ENCODE measurements around the gene NTNG1.

The NTNG1 gene

DNA sequence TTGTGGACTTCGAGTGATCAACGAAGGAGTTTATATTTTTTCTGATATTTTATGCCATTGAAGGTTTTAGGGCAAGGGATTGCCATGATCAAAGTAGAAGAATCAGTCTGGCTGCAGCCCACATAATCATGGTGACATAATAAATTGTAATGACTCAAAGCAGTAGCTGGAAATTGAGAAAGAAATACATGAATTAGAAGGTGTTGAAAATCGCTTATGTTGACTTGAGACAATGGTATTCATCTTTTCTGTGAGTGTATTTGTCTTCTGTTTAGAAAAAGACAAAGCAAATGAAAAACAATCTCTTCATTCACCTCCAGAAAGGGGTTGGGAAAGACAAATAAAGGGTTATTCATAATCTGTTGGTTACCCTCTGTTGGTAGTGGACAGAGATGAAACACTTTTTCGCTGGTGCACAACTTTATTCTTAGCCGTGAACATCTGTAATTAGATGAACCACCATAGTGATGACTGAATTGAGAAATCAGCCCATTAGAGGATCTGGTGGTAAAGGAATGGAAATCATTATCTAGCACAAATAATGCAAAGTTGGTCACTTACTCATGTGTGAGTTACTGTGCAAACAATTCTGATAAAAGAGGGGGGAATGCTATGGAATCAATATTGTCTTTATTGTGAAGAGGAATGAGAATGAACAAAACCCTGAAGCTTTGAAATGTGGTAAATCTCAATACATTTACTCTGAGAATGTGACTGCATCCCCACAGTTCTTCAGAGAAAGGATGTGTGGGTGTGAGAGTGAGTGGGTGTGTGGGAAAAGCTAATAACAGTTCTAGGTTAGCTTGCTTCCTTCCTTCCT lies 121.8 kb downstream of the NTNG1 start:
- DNase-seq: no peak

DNA sequence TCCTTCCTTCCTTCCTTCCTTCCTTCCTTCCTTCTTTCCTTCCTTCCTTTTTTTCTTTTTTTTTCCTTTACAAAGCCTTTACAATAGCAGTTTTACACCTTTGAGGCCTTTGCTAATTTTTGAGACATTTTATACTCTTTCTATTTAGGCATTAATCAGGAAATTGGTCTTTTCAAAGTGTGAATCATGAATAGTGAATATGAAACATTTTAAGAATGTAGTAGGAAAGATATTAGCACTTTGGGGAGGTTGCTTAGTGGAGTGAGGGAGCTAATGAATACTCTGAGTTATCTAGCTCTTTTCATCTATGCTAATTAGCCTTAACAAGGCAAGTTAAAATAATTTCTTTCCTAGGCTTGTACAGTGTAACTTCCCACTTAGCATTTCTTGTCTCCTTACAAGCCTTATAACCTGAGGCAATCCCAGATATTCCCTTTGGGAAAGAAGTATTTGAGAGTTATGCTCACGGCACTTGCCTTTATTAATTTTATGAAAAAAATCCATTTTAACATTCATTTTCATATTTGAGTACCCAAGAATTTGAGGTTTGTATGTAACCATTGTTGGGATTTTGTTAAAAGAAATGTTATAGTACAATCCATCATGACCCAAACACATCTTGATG lies 122.6 kb downstream of the NTNG1 start:
- DNase-seq: no peak

DNA sequence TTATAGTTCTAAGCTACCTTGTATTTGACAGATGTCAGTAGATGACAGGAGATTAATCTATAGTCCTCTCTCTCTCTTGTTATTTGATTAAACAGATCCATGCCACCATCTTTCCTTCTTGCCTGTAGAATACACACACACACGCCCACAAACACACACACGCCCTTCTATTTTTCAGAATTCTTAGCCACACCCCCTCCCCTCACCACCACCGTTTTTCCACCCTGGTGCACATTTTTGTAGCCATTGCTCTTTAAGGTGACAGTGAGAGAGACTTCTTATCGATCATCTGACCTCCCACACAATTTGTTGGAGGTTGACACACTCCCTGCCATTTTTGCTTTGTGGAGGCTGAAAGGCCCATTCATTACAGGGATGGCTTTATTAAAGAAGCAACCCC lies 123.2 kb downstream of the NTNG1 start:
- DNase-seq: no peak

- DNase-seq: no peak
Observed at GRCh38 chr1:107264561-107264960, 123.7 kb downstream of the NTNG1 start.

DNA sequence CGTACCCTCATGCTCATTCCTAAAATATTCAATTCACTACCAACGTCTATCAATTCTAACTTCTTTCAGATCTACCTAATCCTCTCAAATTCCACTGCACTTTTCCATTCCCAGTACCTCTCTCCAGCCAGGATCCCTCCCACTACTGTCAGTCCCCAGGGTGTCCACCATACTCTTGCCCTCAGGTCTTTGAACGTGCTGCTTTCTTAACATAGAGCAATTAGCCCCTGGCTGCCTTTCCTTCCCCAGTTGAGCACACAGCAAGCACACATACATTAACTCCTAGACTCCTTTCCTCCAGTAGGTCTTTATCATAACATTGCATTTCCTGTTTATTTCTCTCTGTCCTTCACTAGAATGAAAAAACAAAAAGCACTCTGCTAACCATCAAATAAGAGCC lies 126.7 kb downstream of the NTNG1 start:
- no peak for DNase-seq

DNA sequence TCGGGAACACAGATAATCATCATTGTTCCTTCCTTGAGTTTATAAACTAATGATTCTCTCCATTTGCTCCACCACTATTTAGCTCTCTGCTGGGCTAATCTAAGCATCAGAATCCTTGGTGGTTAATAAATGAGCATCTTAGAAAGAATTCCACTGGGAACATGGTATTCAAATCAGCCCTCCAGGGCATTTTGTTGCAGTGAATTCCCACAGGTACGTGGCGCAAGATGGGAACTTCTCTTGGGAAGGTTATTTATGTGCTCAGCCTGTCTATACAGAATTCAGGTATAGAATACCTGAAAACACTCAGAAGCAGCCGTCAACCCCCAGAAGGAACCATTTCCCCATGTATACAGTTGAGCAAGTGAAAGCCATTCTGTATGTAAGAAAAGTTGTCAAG lies 131.5 kb downstream of the NTNG1 start:
- no peak for DNase-seq

GRCh38 chr1:107273515-107273914 lies 132.7 kb downstream of the NTNG1 start:
- DNase-seq: no peak

DNA sequence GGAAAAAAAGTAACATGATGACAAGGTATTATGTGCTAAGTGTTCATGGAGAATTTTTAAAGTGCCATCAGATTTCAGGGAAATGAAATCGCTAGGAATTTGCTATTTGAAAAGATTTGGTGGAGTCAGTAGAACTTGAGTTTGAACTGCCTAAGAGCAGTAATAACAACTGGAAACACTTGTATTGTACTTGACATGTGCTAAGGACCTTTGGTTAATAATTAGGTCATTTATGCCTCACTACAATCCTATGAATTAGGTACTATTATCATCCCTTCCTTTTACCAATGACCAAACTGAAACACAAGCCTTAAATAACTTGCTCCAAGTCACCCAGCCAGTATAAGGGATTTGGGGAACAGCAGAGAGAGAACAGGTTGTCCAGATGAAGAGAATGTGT lies 133.4 kb downstream of the NTNG1 start:
- DNase-seq: no peak

GRCh38 chr1:107276247-107276646 lies 135.4 kb downstream of the NTNG1 start:
- no peak for DNase-seq

DNA sequence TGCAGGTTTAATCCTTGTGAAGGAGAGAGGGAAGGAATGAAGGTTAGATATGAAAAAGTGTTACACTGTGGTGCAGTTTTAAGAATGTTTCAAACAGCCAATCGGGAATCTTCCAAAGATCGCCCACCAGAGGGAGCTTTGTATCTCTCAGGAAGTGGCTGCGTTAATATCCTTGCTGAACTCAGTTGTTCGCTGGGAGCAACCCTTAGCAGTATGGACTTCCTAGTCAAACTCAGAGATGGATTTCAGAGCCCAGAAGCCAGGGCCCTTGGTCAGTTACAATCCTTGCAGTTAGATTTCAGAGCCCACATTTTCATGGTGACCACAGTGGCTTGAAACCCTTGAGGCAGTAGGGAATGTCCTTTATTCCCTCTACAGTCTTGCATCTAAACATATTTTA lies 136.2 kb downstream of the NTNG1 start:
- DNase-seq: peak in 19 of 51 donors; percentile 0 to 43 (median 5)

- DNase-seq: no peak
Observed at GRCh38 chr1:107286125-107286524, 145.3 kb downstream of the NTNG1 start.

GRCh38 chr1:107291987-107292386 lies 151.1 kb downstream of the NTNG1 start:
- no peak for DNase-seq

GRCh38 chr1:107293901-107294613 lies 153.2 kb downstream of the NTNG1 start:
- DNase-seq: no peak

DNA sequence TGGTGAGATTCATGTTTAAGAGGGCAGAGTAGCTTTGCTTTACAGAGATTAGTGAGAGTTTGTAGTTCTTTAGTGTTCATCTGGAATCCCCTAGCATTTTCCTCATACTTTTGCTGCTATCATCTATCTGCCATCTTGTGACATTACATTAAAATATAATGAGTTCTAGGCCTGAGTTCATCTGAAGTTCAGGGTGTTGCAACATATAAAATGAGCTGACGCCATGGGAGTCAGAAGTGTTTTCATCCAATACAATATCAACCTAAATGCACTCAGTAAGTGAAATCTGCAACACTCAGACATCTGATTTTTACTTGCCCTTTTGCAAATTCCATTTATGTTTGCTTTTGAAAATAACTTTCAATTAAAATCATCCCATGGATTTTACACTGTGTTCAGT lies 153.8 kb downstream of the NTNG1 start:
- DNase-seq: no peak

DNA sequence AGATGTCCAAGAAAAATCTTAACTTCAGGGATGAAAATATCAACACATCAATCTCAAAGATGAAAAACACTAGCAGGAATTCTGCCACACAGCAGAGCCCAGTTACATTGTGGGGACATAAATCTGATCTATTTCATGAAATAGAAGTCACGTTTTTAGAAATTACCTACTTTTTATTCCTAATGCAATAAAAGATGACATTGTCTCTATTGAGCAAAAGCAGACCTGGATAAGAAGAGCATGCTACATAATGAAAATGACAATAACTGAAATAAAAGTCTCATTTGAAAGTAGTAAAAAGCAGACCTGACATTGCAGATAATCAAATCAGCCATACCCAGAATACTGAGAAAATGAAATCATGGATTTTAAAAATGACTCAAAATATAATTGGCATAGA lies 156.8 kb downstream of the NTNG1 start:
- no peak for DNase-seq

- no peak for DNase-seq
Observed at GRCh38 chr1:107298526-107298925, 157.7 kb downstream of the NTNG1 start.

- DNase-seq: no peak
Observed at GRCh38 chr1:107299521-107299920, 158.7 kb downstream of the NTNG1 start.

GRCh38 chr1:107309962-107310361 lies 169.1 kb downstream of the NTNG1 start:
- no peak for DNase-seq

DNA sequence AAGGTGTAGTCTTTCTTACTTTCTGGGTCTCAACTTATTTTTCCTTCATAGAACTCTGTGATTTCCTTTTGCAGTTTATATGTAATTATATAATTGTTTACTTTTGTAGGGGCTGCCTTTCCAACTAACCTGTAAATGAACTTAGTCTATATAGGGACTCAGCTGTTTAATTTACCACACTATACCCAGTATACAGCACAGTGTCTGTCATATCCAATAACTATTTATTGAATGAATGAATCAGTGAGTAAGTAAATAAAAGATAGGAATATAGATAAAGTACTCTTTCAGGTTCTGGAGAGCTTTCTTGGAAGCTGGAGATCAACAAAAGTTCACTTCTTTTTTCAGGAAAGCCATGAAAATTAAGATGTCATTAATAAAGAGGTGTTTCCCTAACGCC lies 174.8 kb downstream of the NTNG1 start:
- DNase-seq: no peak

- DNase-seq: no peak
Observed at GRCh38 chr1:107318932-107319331, 178.1 kb downstream of the NTNG1 start.

- DNase-seq: no peak
Observed at GRCh38 chr1:107323784-107324183, 182.9 kb downstream of the NTNG1 start.

DNA sequence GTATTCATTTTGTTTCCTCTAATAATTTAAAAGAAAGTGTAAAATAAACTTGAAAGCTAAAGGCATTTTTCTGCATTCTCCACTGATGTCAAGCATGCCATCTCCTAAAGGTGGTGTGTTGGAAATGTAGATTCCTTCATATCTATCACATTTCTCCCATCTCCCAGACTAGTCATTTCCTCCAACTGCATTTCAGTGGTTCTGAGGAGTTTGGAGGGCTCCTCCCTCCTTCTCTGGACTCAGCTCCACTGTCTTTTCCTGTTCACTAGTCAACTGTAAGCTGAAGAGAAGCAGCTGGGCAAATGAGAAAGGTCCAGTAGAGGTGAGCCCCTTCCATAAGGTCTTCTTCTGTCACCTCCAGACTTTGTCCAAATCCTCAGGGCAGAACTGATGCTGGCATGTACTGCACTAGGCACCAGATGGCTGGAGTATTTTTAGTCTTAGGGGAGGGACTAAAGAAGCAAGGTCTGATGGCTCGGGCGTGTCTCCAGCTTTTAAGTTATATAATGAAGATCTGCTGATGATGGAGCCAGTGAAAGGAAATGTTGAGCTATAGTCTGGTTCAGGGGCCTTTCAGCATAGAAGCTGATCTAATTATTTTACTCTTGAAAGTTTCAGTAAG lies 186.1 kb downstream of the NTNG1 start:
- no peak for DNase-seq
